Retinal pigment epithelial cell (primary cell): ENCODE measurements around the gene CCDC9.

ENCODE experiments used
- DNase-seq: peaks from one replicate; pipeline ENCODE4 v3.0.0-alpha.2; 2010; ENCODE audit warnings: low read depth
- H3K4me3 ChIP-seq: 2 replicates; pipeline ENCODE4 v1.5.1; 2011; ENCODE audit warnings: mild to moderate bottlenecking, low read length, control low read depth, moderate library complexity
- CTCF ChIP-seq: conservative IDR thresholded peaks from 2 replicates; pipeline ENCODE4 v1.5.1; 2011; ENCODE audit warnings: low read depth, low read length, control low read depth, inconsistent platforms

CCDC9 gene

GRCh38 chr19:47229676-47230053 lies 26.7 kb upstream of the CCDC9 start:
- no peak for TF ChIP-seq CTCF
- no peak for DNase-seq
- peak overlapping the region; percentile 95 for H3K4me3 ChIP-seq

GRCh38 chr19:47230054-47230920 lies 26.0 kb upstream of the CCDC9 start:
- H3K4me3 ChIP-seq, result peak overlapping the region; percentile 95
- peak; percentile 65 for TF ChIP-seq CTCF
- DNase-seq, result no peak

DNA sequence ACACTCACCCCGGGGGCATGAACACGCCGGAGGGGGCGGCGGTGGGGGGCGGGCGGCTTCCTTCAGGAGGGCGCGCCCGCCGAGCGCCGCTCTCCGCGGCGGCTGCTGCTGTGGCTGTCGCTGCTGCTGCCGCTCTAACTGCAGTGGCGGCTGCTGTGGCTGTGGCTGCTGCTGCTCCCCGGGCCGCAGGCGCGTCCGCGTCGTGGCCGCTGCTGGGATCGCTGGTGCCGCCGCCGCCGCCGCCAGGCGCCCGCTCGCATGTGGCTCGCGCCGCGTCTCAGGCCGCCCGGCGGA lies 25.5 kb upstream of the CCDC9 start, which contains the start of gene BBC3:
BBC3 (minus strand) TSS at position 279 of the 294 bp plus-strand sequence. CDS start 2,768 bp downstream, outside the sequence.
- DNase-seq, result no peak
- no peak for TF ChIP-seq CTCF
- H3K4me3 ChIP-seq, result peak within 1 kb of the TSS; percentile 95

- no peak for TF ChIP-seq CTCF
- no peak for DNase-seq
- H3K4me3 ChIP-seq, result peak overlapping the region; percentile 52
Observed at GRCh38 chr19:47231215-47232054, 24.9 kb upstream of the CCDC9 start.

DNA sequence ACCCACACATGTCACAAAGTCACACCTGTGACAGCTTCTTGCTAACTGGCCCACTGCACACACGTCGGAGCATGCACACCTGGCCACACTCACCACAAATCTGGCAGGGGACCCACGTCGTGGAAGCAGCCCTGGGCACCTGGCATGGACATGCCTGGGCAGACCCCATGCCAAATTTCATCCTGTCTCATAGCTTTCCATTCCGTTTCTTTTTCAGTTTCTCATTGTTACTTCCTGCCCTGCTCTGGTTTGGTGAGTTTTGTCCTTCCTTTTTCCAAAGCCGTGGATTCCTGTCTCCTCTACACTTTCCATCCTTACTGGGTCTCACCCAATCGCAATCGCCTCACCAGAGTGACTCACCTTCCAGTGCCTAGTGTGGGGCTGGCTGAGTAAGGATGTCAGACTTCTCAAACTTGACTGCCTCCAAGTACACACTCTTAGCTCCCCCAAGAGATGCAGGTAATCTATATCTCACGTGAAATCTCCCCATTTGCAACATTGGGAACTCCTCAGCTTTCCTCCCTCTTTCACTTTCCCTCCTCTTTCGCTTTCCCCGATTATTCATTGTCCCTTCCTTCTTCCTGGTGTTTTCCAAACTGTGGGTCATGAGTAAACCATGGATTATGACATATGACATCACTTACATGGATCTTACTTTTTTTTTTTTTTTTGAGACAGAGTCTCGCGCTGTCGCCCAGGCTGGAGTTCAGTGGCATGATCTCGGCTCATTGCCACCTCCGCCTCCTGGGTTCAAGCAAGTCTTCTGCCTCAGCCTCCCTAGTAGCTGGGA lies 23.7 kb upstream of the CCDC9 start:
- peak overlapping the region; percentile 20 for H3K4me3 ChIP-seq
- no peak for TF ChIP-seq CTCF
- DNase-seq, result no peak

DNA sequence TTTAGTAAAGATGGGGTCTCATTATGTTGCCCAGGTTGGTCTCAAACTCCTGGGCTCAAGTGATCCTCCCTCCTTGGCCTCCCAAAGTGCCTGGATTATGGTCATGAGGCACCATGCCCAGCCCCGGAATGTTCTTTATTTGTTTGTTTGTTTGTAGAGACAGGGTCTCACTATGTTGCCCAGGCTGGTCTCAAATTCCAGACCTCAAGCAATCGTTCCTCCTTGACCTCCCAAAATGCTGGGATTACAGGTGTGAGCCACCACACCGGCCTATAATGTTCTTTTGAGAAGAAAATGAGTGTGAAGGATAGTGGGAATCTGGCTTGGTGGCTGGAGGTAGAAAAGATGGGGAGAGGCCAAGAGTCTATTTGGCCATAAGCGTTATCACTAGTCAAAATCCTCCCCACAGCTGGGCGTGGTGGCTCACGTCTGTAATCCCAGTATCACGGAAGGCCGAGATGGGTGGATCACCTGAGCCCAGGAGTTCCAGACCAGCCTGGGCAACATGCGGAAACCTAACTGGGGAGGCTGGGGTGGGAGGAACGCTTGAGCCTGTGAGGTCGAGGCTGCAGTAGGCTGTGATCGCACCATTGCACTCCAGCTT lies 20.2 kb upstream of the CCDC9 start:
- no peak overlapping the region for H3K4me3 ChIP-seq
- TF ChIP-seq CTCF, result no peak
- no peak for DNase-seq
